HFFc6 (cell line): ENCODE measurements around the gene SMIM3. TPM values are rescaled to one million over a fixed set of nuclear protein-coding genes. Genes with fewer than 3 reads are reported as not detected.
A peak's percentile ranks its signal among the peaks of the same experiment; 100 is the strongest.

Experiments used
- DNase-seq: peaks from one replicate; pipeline ENCODE4 v3.0.0-alpha.2; 2018
- H3K27ac Mint-ChIP-seq: 2 replicates; pipeline ENCODE4 v1.8.0; 2020; ENCODE audit warnings: mild to moderate bottlenecking, mixed read lengths
- H3K27me3 Mint-ChIP-seq: 2 replicates; pipeline ENCODE4 v1.8.0; 2021; ENCODE audit warnings: mild to moderate bottlenecking, moderate library complexity, mixed read lengths; ENCODE audit not compliant: insufficient read depth
- H3K36me3 Mint-ChIP-seq: 2 replicates; pipeline ENCODE4 v1.8.0; 2021; ENCODE audit warnings: low read depth, mixed read lengths
- H3K4me1 Mint-ChIP-seq: 2 replicates; pipeline ENCODE4 v1.8.0; 2020; ENCODE audit warnings: low read depth, mixed read lengths
- H3K4me3 Mint-ChIP-seq: 2 replicates; pipeline ENCODE4 v1.8.0; 2020; ENCODE audit warnings: mild to moderate bottlenecking, moderate library complexity, mixed read lengths
- H3K9me3 Mint-ChIP-seq: 2 replicates; pipeline ENCODE4 v1.8.0; 2020; ENCODE audit warnings: mild to moderate bottlenecking, mixed read lengths
- total RNA-seq, 6 experiments: library from RNA; stranded (reverse); fragmentation: NEBNext Ultra II Directional; extraction: Animal tissue kit (Norgen Biotek cat#: 25700); gene quantifications; 2 replicates in 1 of 6; 3 replicates in 5 of 6; pipeline ENCODE4 v1.2.3, GENCODE V29; 2021
- TF ChIP-seq, protein P1 (sequence below): fragments of 200-600 bp; sonication (generic); IDR thresholded peaks from 2 replicates; pipeline ENCODE4 v1.5.0; 2021; ENCODE audit warnings: antibody characterized with exemption, mild to moderate bottlenecking

SMIM3 gene
- total RNA-seq, 6 experiments from 2014 or later: 32.5 to 51.1 (median 37.9) TPM

DNA sequence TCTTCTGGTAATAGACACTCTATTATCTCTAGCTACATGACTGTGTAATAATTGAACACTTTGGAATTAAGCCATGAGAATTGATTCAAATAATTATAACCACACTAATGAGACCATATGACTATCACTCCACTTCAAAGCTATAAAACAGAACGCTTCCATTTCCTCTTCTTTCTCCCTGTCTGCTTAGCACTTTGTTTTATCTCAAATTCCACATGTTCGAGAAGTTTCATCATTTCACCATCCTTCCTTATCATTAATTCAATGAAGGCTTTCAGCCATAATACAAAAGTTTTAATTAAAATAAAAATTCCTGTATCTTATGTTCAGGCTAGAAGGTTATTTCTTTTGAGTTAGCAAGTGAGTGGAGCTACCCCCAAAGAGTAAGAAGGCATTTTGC, 12.3 kb upstream of the SMIM3 start:
- no peak overlapping the region for H3K4me3 Mint-ChIP-seq
- H3K4me1 Mint-ChIP-seq: peaks cover 21% of the 10 kb centered on the region
- TF ChIP-seq, protein P1, sequence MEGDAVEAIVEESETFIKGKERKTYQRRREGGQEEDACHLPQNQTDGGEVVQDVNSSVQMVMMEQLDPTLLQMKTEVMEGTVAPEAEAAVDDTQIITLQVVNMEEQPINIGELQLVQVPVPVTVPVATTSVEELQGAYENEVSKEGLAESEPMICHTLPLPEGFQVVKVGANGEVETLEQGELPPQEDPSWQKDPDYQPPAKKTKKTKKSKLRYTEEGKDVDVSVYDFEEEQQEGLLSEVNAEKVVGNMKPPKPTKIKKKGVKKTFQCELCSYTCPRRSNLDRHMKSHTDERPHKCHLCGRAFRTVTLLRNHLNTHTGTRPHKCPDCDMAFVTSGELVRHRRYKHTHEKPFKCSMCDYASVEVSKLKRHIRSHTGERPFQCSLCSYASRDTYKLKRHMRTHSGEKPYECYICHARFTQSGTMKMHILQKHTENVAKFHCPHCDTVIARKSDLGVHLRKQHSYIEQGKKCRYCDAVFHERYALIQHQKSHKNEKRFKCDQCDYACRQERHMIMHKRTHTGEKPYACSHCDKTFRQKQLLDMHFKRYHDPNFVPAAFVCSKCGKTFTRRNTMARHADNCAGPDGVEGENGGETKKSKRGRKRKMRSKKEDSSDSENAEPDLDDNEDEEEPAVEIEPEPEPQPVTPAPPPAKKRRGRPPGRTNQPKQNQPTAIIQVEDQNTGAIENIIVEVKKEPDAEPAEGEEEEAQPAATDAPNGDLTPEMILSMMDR: no peak

DNA sequence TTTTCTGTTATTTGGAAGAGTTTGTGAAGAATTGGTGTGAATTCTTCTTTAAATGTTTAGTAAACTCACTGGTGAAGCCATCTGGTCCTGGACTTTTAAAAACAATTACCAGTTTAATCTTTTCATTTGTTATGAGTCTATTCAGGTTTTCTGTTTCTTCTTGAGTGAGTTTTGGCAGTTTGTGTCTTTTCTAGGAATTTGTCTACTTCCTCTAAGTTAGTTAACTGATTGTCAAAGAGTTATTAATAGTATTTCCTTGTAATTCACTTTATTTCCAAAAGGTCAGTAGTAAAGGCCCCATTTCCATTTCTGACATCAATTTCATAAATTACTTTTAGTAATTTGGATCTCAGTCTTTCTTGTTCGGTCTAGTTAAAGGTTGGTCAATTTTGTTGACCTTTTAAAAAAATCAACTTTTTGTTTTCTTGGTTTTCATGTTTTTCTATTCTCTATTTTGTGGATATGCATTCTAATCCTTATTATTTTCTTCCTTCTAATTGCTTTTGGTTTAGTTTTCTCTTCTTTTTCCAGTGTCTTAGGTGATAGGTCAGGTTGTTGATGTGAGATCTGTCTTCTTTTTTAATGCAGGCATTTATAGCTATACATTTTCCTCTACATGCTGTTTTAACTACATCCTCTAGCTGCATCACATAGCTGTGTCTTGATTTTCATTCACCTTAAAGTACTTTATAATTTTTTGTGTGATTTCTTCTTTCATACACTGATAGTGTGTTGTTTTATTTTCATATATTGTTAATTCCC, 7.3 kb upstream of the SMIM3 start:
- H3K36me3 Mint-ChIP-seq: no peaks in the 10 kb centered on the region; the same call in 1 of the 2 replicates
- peaks cover 24% of the 10 kb centered on the region for H3K4me1 Mint-ChIP-seq
- no peaks in the 10 kb centered on the region for H3K9me3 Mint-ChIP-seq
- no peak for DNase-seq
- no peaks in the 10 kb centered on the region; the same call in 1 of the 2 replicates for H3K27me3 Mint-ChIP-seq
- no peak overlapping the region for H3K27ac Mint-ChIP-seq
- TF ChIP-seq, protein P1: no peak
- no peak overlapping the region for H3K4me3 Mint-ChIP-seq

More for the DNA sequence above, 12.3 kb upstream of the SMIM3 start:
- DNase-seq: no peak
- Mint-ChIP-seq H3K27ac (no peak overlapping the region), H3K36me3 (no peaks in the 10 kb centered on the region), H3K9me3 (no peaks in the 10 kb centered on the region), H3K27me3 (no peaks in the 10 kb centered on the region; the same call in 1 of the 2 replicates)

DNA sequence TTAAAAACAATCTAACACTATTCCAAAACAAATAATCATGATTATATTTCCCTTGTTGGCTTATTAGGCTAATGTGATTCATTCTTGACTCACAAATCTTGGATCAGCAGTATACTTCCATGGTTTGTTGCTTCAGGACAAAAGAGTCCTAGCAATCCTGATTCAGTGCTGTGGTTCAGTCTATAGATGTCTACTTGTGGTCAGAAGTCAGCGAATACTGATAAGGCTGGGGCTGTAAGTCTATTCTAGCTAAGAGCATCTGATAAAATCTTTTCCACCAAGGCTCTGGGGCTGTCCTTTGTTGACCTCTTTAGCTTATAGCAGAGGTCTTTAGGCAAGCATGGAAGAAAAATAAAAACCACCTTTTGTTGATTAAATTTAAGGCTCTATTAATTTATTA, 4.4 kb upstream of the SMIM3 start:
- H3K27ac Mint-ChIP-seq: peak overlapping the region; percentile 51
- TF ChIP-seq, protein P1: no peak

DNA sequence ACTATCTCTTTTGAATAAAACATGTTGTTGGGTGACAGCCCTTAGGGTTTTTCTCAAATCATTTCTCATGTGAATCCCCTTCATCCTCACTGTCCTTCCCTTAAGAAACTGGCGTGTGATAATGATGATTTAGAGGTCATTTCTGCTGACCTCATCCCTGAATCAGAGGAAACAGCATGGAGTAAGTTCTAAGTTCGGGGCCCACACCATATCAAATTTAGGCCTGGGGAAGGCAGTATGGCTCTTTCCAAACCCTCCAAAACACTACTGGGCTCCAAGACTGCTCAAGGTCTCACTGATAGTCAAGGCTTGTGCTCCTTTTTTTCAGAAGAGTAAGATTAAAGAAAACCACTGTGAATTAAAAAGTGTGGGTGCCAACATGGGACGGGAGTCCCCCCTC, 872 bp upstream of the SMIM3 start:
- DNase-seq: no peak
- H3K36me3 Mint-ChIP-seq: no peaks in the 10 kb centered on the region
- H3K4me3 Mint-ChIP-seq: peak overlapping the region; percentile 100
- peak overlapping the region; percentile 72 for H3K27ac Mint-ChIP-seq
- peaks cover 73% of the 10 kb centered on the region for H3K4me1 Mint-ChIP-seq
- no peaks in the 10 kb centered on the region; the same call in 1 of the 2 replicates for H3K27me3 Mint-ChIP-seq
- no peaks in the 10 kb centered on the region for H3K9me3 Mint-ChIP-seq
- TF ChIP-seq, protein P1: no peak

More for the DNA sequence above, 4.4 kb upstream of the SMIM3 start:
- peak overlapping the region; percentile 39; the same call in 1 of the 2 replicates for H3K4me3 Mint-ChIP-seq
- H3K36me3 Mint-ChIP-seq: no peaks in the 10 kb centered on the region; the same call in 1 of the 2 replicates
- DNase-seq: peak; percentile 86
- no peaks in the 10 kb centered on the region for H3K9me3 Mint-ChIP-seq
- H3K27me3 Mint-ChIP-seq: no peaks in the 10 kb centered on the region; the same call in 1 of the 2 replicates
- peaks cover 38% of the 10 kb centered on the region for H3K4me1 Mint-ChIP-seq

DNA sequence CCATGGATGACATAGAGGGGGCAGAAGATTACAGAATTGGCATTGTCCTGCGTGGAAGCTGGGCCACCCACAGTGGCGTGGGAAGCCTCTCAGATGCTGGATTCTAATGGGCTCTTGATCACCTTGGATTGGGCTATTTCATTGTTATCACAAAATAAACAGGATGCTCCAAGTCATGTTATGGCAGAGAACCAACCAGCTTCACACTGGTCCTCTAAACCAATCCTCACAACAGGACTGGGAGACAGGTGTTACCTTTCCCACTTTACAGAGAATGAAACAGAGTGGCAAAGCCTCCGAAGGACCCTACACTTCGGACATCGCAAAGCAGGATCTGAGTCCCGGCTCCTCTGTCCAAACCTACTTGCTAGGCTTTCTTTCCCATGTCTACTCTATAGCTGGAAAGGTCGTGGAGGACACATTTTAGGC, 455 bp upstream of the SMIM3 start:
- H3K27ac Mint-ChIP-seq: peak overlapping the region; percentile 72
- H3K4me3 Mint-ChIP-seq: peak overlapping the region; percentile 100
- no peaks in the 10 kb centered on the region; the same call in 1 of the 2 replicates for H3K27me3 Mint-ChIP-seq
- no peak for DNase-seq
- no peaks in the 10 kb centered on the region for H3K36me3 Mint-ChIP-seq
- no peaks in the 10 kb centered on the region for H3K9me3 Mint-ChIP-seq
- TF ChIP-seq, protein P1: no peak
- H3K4me1 Mint-ChIP-seq: peaks cover 77% of the 10 kb centered on the region
